ENCODE data around the gene HS3ST6. TPM values are rescaled to one million over a fixed set of nuclear protein-coding genes. Genes with fewer than 3 reads are reported as not detected.

The HS3ST6 gene
- total and polyA plus RNA-seq, 2 of the 13 experiments (the other 11 are each of a cell fraction or from before 2014, with no cell fraction given), result not detected

GRCh38 chr16:1923299-1924034 lies 5.3 kb upstream of the HS3ST6 start (continued):
- TF ChIP-seq MIER3 (CRISPR knock-in tag; IDR thresholded peaks at IDR 0.05; ENCODE audit: borderline replicate concordance), result no peak
- no peak for TF ChIP-seq ZNF547 (CRISPR knock-in tag; IDR thresholded peaks at IDR 0.05)
- TF ChIP-seq, protein P1, sequence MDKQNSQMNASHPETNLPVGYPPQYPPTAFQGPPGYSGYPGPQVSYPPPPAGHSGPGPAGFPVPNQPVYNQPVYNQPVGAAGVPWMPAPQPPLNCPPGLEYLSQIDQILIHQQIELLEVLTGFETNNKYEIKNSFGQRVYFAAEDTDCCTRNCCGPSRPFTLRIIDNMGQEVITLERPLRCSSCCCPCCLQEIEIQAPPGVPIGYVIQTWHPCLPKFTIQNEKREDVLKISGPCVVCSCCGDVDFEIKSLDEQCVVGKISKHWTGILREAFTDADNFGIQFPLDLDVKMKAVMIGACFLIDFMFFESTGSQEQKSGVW (CRISPR knock-in tag; IDR thresholded peaks at IDR 0.05; ENCODE audit: borderline replicate concordance), result no peak
- TF ChIP-seq ZNF564 (CRISPR knock-in tag; IDR thresholded peaks at IDR 0.05), result no peak
- TF ChIP-seq ZNF432 (CRISPR knock-in tag; IDR thresholded peaks at IDR 0.05; ENCODE audit: borderline replicate concordance), result no peak
- TF ChIP-seq CTCF (CRISPR knock-in tag; IDR thresholded peaks at IDR 0.05), result peak; percentile 67
- TF ChIP-seq SP2 (CRISPR knock-in tag; IDR thresholded peaks at IDR 0.05), result no peak
- no peak for TF ChIP-seq THYN1 (CRISPR knock-in tag; IDR thresholded peaks at IDR 0.05; ENCODE audit: borderline replicate concordance, low read depth)
- TF ChIP-seq SYNCRIP (IDR thresholded peaks at IDR 0.05; ENCODE audit: insufficient read depth, low read depth, low read length), result no peak
- no peak for TF ChIP-seq JARID2 (CRISPR knock-in tag; IDR thresholded peaks at IDR 0.05; ENCODE audit: insufficient replicate concordance)
- no peak for TF ChIP-seq GPBP1L1 (CRISPR knock-in tag; IDR thresholded peaks at IDR 0.05)
- no peak for TF ChIP-seq RARG (CRISPR knock-in tag; IDR thresholded peaks at IDR 0.05; ENCODE audit: low read depth)
- TF ChIP-seq ZNF563 (CRISPR knock-in tag; IDR thresholded peaks at IDR 0.05), result no peak
- TF ChIP-seq ZNF775 (CRISPR knock-in tag; IDR thresholded peaks at IDR 0.05; ENCODE audit: borderline replicate concordance), result no peak
- no peak for TF ChIP-seq ZSCAN12 (CRISPR knock-in tag; IDR thresholded peaks at IDR 0.05)
- TF ChIP-seq ZBTB7B (CRISPR knock-in tag; IDR thresholded peaks at IDR 0.05), result 0 out of 2 replicates have a peak, but pooled peaks have one; percentile 38
- no peak for TF ChIP-seq TERF1 (CRISPR knock-in tag; IDR thresholded peaks at IDR 0.05)
- TF ChIP-seq HMGXB4 (CRISPR knock-in tag; IDR thresholded peaks at IDR 0.05; ENCODE audit: borderline replicate concordance in 1 of 2, low read depth in 1 of 2), result 0 out of 4 replicates have a peak, but pooled peaks of 1 of the 2 experiments have one; percentile 18
- 0 out of 2 replicates have a peak, but pooled peaks have one; percentile 16 for TF ChIP-seq RXRA (CRISPR knock-in tag; IDR thresholded peaks at IDR 0.05)
